Activated CD8-positive, alpha-beta memory T cell treated with anti-CD3 and anti-CD28 coated beads, Interleukin-2, amount 10 ng/mL, durations not matched to agents 7 days and 5 days (primary cell): Measurements from ENCODE around the gene HPN. TPM values are rescaled to one million over a fixed set of nuclear protein-coding genes. Genes with fewer than 3 reads are reported as not detected.

ENCODE experiments used
- ATAC-seq: fragments of 150-1000 bp; cut with Tn5 transposase; one replicate; pipeline ENCODE4 v1.10.0; 2021; ENCODE audit warnings: moderate library complexity
- CTCF ChIA-PET: fragments of 350-600 bp; sonication (Branson Sonifier 250); formaldehyde crosslinking; loops from one replicate; lab custom pipeline; 2021; ENCODE audit warnings: antibody characterized with exemption; lab: Charles Lee
- DNase-seq: peaks from one replicate; pipeline ENCODE4 v3.0.0-alpha.2; 2020
- H3K27ac Mint-ChIP-seq: one replicate; pipeline ENCODE4 v1.8.0; 2021; ENCODE audit warnings: mild to moderate bottlenecking, mixed read lengths
- H3K27me3 Mint-ChIP-seq: one replicate; pipeline ENCODE4 v1.8.0; 2021; ENCODE audit warnings: mixed read lengths
- H3K36me3 Mint-ChIP-seq: one replicate; pipeline ENCODE4 v1.8.0; 2021; ENCODE audit warnings: mild to moderate bottlenecking, mixed read lengths
- H3K4me1 Mint-ChIP-seq: one replicate; pipeline ENCODE4 v1.8.0; 2021; ENCODE audit warnings: mixed read lengths
- H3K4me3 Mint-ChIP-seq: one replicate; pipeline ENCODE4 v1.8.0; 2021; ENCODE audit warnings: mild to moderate bottlenecking, moderate library complexity, mixed read lengths
- H3K9me3 Mint-ChIP-seq: one replicate; pipeline ENCODE4 v1.8.0; 2022; ENCODE audit warnings: low read depth, mixed read lengths
- total RNA-seq, 2 experiments: library from RNA; stranded (reverse); gene quantifications; one replicate each; pipeline ENCODE4 v1.2.3, GENCODE V29; 2021

The HPN gene
- total RNA-seq, 2 experiments from 2014 or later, result not detected

DNA sequence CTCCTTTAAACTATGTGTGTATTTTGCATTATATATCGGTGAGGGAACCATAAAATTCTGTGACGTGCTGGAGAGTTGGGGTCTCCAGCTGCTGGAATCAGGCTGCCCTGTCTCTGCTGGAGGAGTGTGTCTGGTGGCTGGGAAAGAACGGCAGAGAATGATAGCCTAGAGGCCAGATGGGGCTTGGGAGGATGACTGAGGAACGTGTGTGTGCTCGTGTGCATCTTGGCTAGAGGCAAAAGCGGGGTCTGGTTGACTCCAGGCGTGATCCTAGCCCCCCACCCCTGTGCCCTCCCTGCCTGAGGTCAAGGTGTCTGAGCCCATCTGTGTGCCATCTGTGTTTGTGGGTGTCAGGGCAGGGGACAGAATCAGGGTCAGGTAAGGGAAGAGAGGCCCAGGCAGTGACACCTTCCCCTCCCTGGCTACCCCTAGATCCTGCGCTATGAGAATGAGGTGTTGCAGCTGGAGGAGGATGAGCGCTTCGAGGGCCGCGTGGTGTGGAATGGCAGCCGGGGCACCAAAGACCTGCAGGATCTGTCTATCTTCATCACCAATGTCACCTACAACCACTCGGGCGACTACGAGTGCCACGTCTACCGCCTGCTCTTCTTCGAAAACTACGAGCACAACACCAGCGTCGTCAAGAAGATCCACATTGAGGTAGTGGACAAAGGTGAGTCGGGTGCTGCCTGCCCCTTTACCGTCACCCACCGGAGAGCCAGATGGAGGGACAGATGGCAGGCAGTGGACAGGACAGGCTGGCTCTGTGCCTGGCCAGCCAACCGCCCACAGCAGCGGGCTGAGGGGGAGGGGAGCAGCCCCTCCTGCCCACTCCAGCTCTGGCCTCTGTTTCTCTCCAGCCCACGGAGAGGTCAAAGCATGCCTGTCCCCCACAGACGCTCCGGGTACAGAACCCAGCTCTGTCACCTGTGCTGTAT is 8.2 kb upstream of the HPN start:
- CTCF ChIA-PET, result interaction anchor here (2.9 kb wide), 1 partner anchor 10 kb away, joined by 12 read pairs; no protein-coding TSS in a partner anchor
- DNase-seq, result no peak
- Mint-ChIP-seq H3K27ac (no peak overlapping the region), H3K4me1 (peaks cover 5% of the 10 kb centered on the region), H3K9me3 (no peaks in the 10 kb centered on the region), H3K27me3 (peaks cover 27% of the 10 kb centered on the region), H3K36me3 (peaks cover 2% of the 10 kb centered on the region), H3K4me3 (no peak overlapping the region)
- ATAC-seq, result no peak

DNA sequence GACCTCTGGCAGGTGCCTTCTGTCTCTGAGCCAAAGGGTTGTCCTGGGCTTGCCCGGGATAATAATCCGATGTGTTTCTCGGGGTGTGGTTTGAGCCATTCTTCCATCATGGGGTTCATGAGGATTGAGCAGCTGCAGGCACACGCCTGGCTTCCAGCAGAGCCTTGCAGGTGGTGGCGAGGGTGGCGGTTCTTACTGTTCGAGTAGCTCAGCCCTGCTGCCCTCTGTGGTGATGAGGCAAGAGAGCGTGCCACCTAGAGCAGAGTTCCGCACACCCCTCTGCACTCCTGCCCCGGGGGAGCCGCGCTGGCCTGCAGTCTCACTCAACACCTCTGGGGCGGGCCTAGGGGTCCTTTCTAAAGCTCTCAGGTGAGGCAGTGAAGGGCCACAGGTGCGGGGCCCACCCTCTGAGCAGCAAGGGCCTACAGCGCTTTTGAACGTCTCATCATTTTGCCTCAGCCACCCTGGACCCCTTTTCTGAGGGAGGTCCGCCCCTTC is 7.5 kb upstream of the HPN start:
- Mint-ChIP-seq H3K36me3 (no peaks in the 10 kb centered on the region), H3K27ac (no peak overlapping the region), H3K9me3 (no peaks in the 10 kb centered on the region), H3K4me1 (peaks cover 5% of the 10 kb centered on the region), H3K27me3 (peaks cover 29% of the 10 kb centered on the region), H3K4me3 (no peak overlapping the region)
- no peak for DNase-seq
- CTCF ChIA-PET, result interaction anchor here (2.9 kb wide), 1 partner anchor 10 kb away, joined by 12 read pairs; no protein-coding TSS in a partner anchor
- no peak for ATAC-seq

DNA sequence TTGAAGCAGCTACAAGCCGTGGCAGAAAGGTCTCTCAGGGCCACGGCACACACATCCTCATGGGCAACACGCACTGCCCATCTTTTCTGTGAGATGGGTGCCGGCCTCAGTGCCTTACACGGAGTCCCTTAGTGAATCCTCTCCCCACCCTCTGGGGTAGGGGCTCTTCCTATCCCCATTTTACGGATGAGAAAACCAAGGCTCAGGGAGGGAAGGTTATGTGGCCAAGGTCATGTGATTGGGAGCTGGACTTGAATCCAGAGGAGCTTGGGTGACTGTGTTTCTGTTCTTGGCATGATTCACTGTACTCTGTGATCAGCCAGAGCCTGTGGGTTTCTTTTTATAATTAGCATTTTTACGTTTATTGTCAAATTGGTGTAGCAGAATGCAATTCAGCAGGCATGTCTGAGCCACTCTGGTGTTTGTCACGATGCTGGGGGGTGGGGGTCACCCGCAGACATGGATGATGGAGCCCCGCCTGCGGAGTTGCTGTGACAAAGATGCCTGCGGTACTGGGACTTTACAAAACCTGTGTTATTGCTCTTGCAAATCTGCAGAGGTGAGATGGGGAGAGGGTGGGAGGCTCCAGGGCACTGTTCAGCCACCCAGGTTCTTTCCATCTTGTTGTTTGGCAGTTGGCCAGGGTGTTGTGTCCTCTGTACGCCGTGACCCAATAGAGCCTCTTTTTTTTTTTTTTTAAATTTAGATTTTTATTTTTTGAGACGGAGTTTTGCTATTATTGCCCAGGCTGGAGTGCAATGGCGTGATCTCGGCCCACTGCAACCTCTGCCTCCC is 6.7 kb upstream of the HPN start:
- ATAC-seq, result no peak
- peaks cover 4% of the 10 kb centered on the region for H3K4me1 Mint-ChIP-seq
- H3K27ac Mint-ChIP-seq, result no peak overlapping the region
- H3K4me3 Mint-ChIP-seq, result no peak overlapping the region
- H3K9me3 Mint-ChIP-seq, result no peaks in the 10 kb centered on the region
- peaks cover 26% of the 10 kb centered on the region for H3K27me3 Mint-ChIP-seq
- CTCF ChIA-PET, result interaction anchor here (2.9 kb wide), 1 partner anchor 9 kb away, joined by 12 read pairs; no protein-coding TSS in a partner anchor
- DNase-seq, result no peak
- H3K36me3 Mint-ChIP-seq, result no peaks in the 10 kb centered on the region

DNA sequence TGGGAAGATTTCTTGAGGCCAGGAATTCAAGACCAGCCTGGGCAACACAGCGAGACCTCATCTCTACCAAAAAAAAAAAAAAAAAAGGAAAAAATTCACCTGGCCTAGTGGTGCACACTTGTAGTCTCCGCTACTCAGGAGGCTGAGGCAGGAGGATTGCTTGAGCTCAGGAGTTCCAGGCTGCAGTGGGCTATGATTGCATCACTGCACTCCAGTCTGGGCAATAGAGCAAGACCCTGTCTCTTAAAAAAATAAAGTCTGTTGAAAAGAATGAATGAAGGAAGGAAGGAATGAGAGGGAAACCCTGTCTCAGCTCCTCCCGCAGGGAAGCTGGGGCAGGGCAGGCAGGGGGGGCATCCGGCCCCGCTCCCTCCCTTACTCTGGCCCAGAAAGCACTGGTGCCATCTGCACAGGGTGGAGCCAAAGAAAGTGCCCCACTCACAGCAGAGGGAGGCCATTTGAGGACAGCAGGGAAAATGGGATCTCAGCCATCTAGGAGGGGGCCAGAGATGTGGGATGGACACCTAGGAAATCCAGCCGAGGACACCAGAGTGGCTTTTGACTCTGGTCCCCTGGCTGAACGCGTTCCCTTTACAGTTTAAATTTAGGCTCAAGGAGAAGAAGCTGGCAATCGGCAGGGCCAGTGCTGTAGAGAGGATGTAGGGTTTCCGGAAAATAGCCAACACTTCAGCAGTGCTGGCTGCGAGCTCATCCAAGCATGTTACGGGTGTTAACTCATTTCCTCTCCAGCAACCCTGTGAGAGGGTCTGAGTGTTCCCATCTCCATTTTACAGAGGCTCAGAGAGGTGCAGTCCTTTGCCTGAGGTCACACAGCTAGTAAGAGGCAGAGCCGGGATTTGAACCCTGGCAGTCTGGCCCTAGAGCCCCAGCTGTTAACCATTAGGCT is 3.6 kb upstream of the HPN start:
- Mint-ChIP-seq H3K9me3 (no peaks in the 10 kb centered on the region), H3K4me1 (peaks cover 10% of the 10 kb centered on the region), H3K4me3 (no peak overlapping the region), H3K36me3 (no peaks in the 10 kb centered on the region), H3K27me3 (peaks cover 15% of the 10 kb centered on the region), H3K27ac (peak overlapping the region; percentile 27)
- ATAC-seq (no peak), DNase-seq (no peak)
- CTCF ChIA-PET, result interaction anchor here (1.2 to 1.8 kb wide), 3 partner anchors 17 to 73 kb away, joined by 3 to 6 read pairs (median 5); no protein-coding TSS in a partner anchor

DNA sequence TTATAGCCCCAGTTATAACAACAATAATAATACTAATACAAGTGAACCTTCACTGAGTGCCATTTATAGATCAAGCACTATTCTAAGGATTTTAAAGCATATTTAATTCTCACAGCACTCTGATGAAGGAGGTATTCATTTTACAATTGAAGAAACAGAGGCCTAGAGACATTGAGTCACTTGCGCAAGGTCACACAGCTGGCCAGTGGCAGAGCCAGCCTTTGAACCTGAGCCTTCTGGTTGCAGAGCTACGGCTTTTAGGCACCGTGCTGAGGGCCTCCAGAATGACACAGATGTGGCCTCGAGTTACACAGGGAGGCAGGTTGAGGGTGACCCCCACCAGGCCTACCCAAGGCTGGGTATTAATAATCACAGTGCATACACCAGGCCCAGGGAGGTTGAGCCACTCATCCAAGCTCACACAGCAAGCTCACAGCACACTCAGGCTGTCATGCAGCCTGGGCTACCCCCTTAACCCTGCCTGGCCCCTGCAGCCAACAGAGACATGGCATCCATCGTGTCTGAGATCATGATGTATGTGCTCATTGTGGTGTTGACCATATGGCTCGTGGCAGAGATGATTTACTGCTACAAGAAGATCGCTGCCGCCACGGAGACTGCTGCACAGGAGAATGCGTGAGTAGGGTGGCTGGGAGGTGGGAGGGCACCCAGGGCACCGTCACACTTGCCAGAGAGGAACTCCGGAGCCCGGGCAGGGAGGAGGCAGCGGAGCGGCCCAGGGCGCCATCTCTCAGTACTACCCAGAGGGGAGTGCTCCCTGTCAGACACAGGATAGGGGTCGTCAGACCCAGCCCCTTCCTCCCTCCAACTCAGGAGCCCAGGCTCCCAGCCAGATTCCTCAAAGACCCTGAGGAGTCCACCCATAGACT is 2.7 kb upstream of the HPN start:
- Mint-ChIP-seq H3K9me3 (no peaks in the 10 kb centered on the region), H3K4me3 (no peak overlapping the region), H3K4me1 (peaks cover 10% of the 10 kb centered on the region), H3K36me3 (no peaks in the 10 kb centered on the region), H3K27me3 (peaks cover 14% of the 10 kb centered on the region), H3K27ac (no peak overlapping the region)
- ATAC-seq (no peak), DNase-seq (no peak)
- CTCF ChIA-PET, result interaction anchor here (1.2 to 1.8 kb wide), 3 partner anchors 17 to 72 kb away, joined by 3 to 6 read pairs (median 5); no protein-coding TSS in a partner anchor

DNA sequence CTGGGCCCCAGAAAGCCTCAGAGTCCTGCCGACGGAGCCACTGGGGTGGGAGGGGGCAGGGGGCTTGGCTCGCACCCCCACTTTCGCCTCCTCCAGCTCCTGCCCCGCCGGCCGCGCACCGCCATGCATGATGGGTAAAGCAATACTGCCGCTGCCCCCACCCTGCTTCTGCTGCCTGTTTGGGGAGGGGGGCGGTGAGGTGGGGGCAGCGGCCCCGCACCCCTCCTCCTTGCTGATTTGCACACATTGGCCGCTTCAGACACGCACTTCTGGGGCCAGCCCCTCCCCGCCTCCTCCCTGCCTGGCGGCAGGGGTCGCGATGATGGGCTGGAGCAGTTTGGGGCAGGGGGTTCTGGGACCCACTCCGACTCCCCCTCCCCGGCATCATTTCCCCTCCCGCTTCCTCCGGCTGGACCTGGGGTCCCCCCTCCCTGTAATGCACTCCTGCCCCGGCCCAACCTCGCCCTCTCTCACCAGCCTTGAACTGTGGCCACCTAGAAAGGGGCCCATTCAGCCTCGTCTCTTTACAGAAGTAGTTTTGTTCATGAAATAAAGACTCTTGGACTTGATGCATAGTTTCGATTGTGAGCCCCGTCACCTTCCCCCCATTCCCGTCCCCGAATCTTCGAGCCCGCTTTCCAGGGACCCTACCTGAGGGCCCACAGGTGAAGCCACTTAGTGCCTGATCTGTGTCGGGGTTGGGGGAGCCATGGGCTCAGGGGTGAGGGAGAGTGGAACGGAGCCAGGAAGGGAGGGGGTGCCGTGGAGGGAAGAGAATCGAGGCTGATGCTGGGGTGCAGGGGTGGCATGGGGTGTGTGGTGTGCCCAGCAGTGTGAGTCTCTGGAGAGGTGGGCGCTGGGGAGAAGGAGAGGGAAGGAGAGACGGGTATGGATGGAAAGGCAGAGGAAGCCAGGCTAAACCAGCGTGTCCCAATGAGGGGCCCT is 1.4 kb upstream of the HPN start:
- Mint-ChIP-seq H3K9me3 (no peaks in the 10 kb centered on the region), H3K27me3 (peaks cover 14% of the 10 kb centered on the region), H3K4me1 (peaks cover 10% of the 10 kb centered on the region), H3K36me3 (no peaks in the 10 kb centered on the region), H3K4me3 (no peak overlapping the region), H3K27ac (no peak overlapping the region)
- DNase-seq (no peak), ATAC-seq (peak; percentile 37)
- CTCF ChIA-PET, result interaction anchor here (1.8 kb wide), 1 partner anchor 27 kb away, joined by 5 read pairs; no protein-coding TSS in a partner anchor

DNA sequence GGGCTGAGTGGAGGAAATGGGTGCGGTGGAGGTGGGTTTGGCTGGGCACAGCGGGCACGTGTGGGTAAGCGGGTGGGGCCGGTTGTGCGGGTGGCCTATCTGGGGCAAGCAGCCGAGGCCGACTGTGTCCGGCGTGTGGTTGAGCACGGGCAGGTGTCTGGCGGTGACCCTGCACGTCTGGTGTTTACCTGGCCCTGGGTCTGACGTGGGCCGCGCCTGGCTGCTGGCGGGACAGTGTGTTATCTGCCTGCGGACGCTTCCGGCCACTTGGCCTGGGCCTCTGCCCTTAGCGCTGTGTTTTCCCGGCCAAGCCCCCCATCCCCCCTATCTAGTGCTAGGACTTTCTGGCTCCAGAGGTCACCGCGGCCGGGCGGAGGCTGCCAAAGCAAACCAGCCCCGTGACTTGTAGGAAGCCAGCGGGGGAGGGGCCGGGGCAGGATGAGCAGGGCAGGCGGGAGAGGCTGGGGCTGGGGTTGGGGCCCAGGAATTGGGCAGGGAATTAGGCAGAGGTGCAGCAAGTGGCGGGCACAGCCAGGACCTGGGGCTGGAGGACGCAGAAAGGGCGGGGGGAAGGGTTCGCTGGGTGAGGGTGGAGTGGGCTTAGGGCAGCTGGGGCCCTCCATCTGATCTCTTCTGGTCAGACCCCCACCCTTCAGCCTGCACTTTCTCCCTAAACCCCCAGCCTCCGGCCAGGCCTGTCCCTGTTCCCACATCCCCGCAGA is 534 bp upstream of the HPN start:
- DNase-seq, result no peak
- Mint-ChIP-seq H3K36me3 (no peaks in the 10 kb centered on the region), H3K27me3 (peaks cover 14% of the 10 kb centered on the region), H3K4me1 (peaks cover 17% of the 10 kb centered on the region), H3K27ac (no peak overlapping the region), H3K4me3 (no peak overlapping the region), H3K9me3 (no peaks in the 10 kb centered on the region)
- peak; percentile 14 for ATAC-seq
- CTCF ChIA-PET, result no interaction called here

DNA sequence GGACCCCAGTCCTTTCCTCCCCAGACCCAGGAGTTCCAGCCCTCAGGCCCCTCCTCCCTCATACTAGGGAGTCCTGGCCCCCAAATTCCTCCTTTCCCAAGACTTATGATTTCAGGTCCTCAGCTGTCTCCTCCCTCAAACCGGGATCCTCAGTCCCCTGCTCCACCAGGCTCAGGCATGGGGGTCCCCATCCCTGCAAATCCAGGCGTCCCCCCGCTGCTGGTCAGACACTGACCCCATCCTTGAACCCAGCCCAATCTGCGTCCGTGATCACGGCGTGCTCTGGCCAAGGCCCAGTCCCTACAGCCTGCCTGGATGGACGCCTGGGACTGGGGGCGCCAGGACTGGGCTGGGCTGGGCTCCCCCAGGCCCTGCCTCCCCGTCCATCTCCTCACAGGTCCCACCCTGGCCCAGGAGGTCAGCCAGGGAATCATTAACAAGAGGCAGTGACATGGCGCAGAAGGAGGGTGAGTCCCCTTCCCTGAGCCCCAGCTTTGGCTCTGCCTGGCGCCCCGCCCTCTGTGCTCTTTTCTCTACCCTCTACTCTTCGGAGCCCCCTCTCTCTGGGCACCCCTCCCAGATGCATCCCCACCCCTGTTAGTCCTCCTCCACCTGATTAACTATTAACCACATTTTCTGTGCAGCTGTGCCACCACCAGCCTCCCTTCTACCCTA is 672 bp downstream of the HPN start:
- ATAC-seq (no peak), DNase-seq (no peak)
- H3K4me1 Mint-ChIP-seq, result peaks cover 17% of the 10 kb centered on the region
- no peak overlapping the region for H3K27ac Mint-ChIP-seq
- no peaks in the 10 kb centered on the region for H3K36me3 Mint-ChIP-seq
- H3K27me3 Mint-ChIP-seq, result peaks cover 14% of the 10 kb centered on the region
- CTCF ChIA-PET, result interaction anchor here (2.6 to 3.1 kb wide), 2 partner anchors 13 to 94 kb away, joined by 12 to 18 read pairs; no protein-coding TSS in a partner anchor
- no peaks in the 10 kb centered on the region for H3K9me3 Mint-ChIP-seq
- no peak overlapping the region for H3K4me3 Mint-ChIP-seq

DNA sequence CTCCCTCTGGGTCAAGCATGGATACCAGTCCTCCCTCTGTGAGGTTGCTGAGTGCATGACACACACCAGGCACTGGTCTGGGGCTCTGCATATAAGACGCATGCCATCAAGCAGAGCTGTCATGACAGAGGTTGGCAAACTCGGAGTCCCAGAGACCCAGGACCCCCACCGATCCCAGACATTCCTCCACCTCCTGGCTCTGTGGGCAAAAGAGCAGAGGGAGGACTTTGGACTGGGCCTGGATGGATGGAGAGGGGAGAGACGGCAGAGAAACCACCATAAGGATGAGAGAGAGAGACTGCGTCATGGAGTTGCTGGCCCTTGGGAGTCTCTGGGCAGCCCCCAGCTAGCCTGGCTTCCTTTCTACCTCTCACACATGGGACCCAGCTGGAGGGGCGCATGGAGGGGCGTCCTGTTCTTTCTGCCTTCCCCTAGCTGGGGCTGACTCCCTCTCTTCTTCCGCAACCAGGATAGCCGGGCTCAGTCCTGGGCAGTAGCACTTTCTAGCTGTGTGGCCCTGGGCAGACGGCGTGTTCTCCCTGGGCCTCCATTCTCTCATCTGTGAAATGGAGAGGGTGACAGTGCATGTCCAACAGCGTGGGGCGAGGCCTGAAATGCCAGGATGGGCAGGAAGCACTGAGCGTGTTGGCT is 1.6 kb downstream of the HPN start:
- H3K9me3 Mint-ChIP-seq, result no peaks in the 10 kb centered on the region
- peaks cover 12% of the 10 kb centered on the region for H3K27me3 Mint-ChIP-seq
- H3K4me1 Mint-ChIP-seq, result peaks cover 17% of the 10 kb centered on the region
- ATAC-seq, result no peak
- no peak for DNase-seq
- no peak overlapping the region for H3K4me3 Mint-ChIP-seq
- H3K27ac Mint-ChIP-seq, result no peak overlapping the region
- CTCF ChIA-PET, result interaction anchor here (0.8 to 3.1 kb wide), 15 partner anchors 9 to 98 kb away, joined by 3 to 18 read pairs (median 8); no protein-coding TSS in a partner anchor
- H3K36me3 Mint-ChIP-seq, result no peaks in the 10 kb centered on the region
